Activated T-cell treated with anti-CD3 and anti-CD28 coated beads, Interleukin-2, amount 50 U/mL, for 4 hours (primary cell): Measurements from ENCODE around the gene DMPK. TPM values are rescaled to one million over a fixed set of nuclear protein-coding genes. Genes with fewer than 3 reads are reported as not detected.
"Not testable (repeated sequence)": the region's sequence is repeated elsewhere in the genome, so short reads cannot be mapped to it uniquely, and the experiment has no call there.

Experiments used
- ATAC-seq, 2 donors: fragments of 200-7000 bp; cut with Tn5 transposase; one replicate each; pipeline ENCODE4 v1.10.0; 2021
- DNase-seq: peaks from one replicate; pipeline ENCODE4 v3.0.0-alpha.2; 2020
- H3K27me3 Mint-ChIP-seq: one replicate; pipeline ENCODE4 v1.8.0; 2021; ENCODE audit warnings: low read depth, mixed read lengths
- H3K36me3 Mint-ChIP-seq: one replicate; pipeline ENCODE4 v1.8.0; 2022; ENCODE audit warnings: mixed read lengths; ENCODE audit not compliant: insufficient read depth
- H3K4me1 Mint-ChIP-seq: one replicate; pipeline ENCODE4 v1.8.0; 2021; ENCODE audit warnings: low read depth, mixed read lengths
- H3K4me3 Mint-ChIP-seq: one replicate; pipeline ENCODE4 v1.8.0; 2021; ENCODE audit warnings: mild to moderate bottlenecking, moderate library complexity, mixed read lengths
- H3K9me3 Mint-ChIP-seq: one replicate; pipeline ENCODE4 v1.8.0; 2021; ENCODE audit warnings: mixed read lengths
- total RNA-seq, 3 donors: library from RNA; stranded (reverse); gene quantifications; one replicate each; pipeline ENCODE4 v1.2.1, GENCODE V29; 2021

DMPK gene
- total RNA-seq, 3 donors from 2014 or later: 19.9 to 22.6 (median 21.1) TPM

- ATAC-seq: no peak
- Mint-ChIP-seq H3K27me3 (peaks cover 17% of the 10 kb centered on the region), H3K36me3 (no peaks in the 10 kb centered on the region), H3K4me1 (peaks cover 2% of the 10 kb centered on the region), H3K4me3 (no peak overlapping the region), H3K9me3 (no peaks in the 10 kb centered on the region)
- no peak for DNase-seq
Measured at GRCh38 chr19:45764475-45764874, 17.8 kb downstream of the DMPK start.

- no peak for DNase-seq
- Mint-ChIP-seq H3K9me3 (no peaks in the 10 kb centered on the region), H3K27me3 (peaks cover 17% of the 10 kb centered on the region), H3K4me3 (no peak overlapping the region), H3K36me3 (no peaks in the 10 kb centered on the region), H3K4me1 (no peaks in the 10 kb centered on the region)
- no peak for ATAC-seq
Measured at GRCh38 chr19:45763691-45764294, 18.5 kb downstream of the DMPK start.

GRCh38 chr19:45762870-45763631 lies 19.2 kb downstream of the DMPK start:
- H3K36me3 Mint-ChIP-seq: no peaks in the 10 kb centered on the region
- DNase-seq (no peak), ATAC-seq (no peak)
- no peaks in the 10 kb centered on the region for H3K9me3 Mint-ChIP-seq
- H3K4me1 Mint-ChIP-seq: no peaks in the 10 kb centered on the region
- peaks cover 17% of the 10 kb centered on the region for H3K27me3 Mint-ChIP-seq
- no peak overlapping the region for H3K4me3 Mint-ChIP-seq

- no peaks in the 10 kb centered on the region for H3K9me3 Mint-ChIP-seq
Measured at GRCh38 chr19:45761714-45762113, 20.6 kb downstream of the DMPK start.

GRCh38 chr19:45758921-45759320 lies 23.4 kb downstream of the DMPK start:
- DNase-seq (no peak), ATAC-seq (no peak)
- Mint-ChIP-seq H3K36me3 (no peaks in the 10 kb centered on the region), H3K27me3 (peaks cover 2% of the 10 kb centered on the region), H3K9me3 (no peaks in the 10 kb centered on the region), H3K4me3 (no peak overlapping the region), H3K4me1 (no peaks in the 10 kb centered on the region)

More at GRCh38 chr19:45761714-45762113, 20.6 kb downstream of the DMPK start:
- DNase-seq: no peak
- Mint-ChIP-seq H3K36me3 (no peaks in the 10 kb centered on the region), H3K4me3 (no peak overlapping the region), H3K4me1 (no peaks in the 10 kb centered on the region), H3K27me3 (peaks cover 17% of the 10 kb centered on the region)
- no peak for ATAC-seq

- DNase-seq: no peak
Measured at GRCh38 chr19:45757695-45758094, 24.6 kb downstream of the DMPK start.

GRCh38 chr19:45754323-45754722 lies 28.0 kb downstream of the DMPK start:
- Mint-ChIP-seq H3K4me3 (no peak overlapping the region), H3K4me1 (no peaks in the 10 kb centered on the region), H3K9me3 (no peaks in the 10 kb centered on the region), H3K27me3 (no peaks in the 10 kb centered on the region), H3K36me3 (no peaks in the 10 kb centered on the region)
- no peak for DNase-seq
- no peak for ATAC-seq

More at GRCh38 chr19:45757695-45758094, 24.6 kb downstream of the DMPK start:
- Mint-ChIP-seq H3K9me3 (no peaks in the 10 kb centered on the region), H3K36me3 (no peaks in the 10 kb centered on the region), H3K4me3 (no peak overlapping the region), H3K27me3 (peaks cover 2% of the 10 kb centered on the region), H3K4me1 (no peaks in the 10 kb centered on the region)
- ATAC-seq: no peak

- no peaks in the 10 kb centered on the region for H3K36me3 Mint-ChIP-seq
- DNase-seq (no peak), ATAC-seq (no peak)
- no peaks in the 10 kb centered on the region for H3K9me3 Mint-ChIP-seq
- no peaks in the 10 kb centered on the region for H3K4me1 Mint-ChIP-seq
- no peaks in the 10 kb centered on the region for H3K27me3 Mint-ChIP-seq
- no peak overlapping the region for H3K4me3 Mint-ChIP-seq
Measured at GRCh38 chr19:45753548-45753947, 28.7 kb downstream of the DMPK start.

GRCh38 chr19:45752639-45753038 lies 29.7 kb downstream of the DMPK start:
- no peaks in the 10 kb centered on the region for H3K36me3 Mint-ChIP-seq
- no peak for ATAC-seq
- no peaks in the 10 kb centered on the region for H3K9me3 Mint-ChIP-seq
- no peaks in the 10 kb centered on the region for H3K4me1 Mint-ChIP-seq
- H3K27me3 Mint-ChIP-seq: no peaks in the 10 kb centered on the region
- no peak overlapping the region for H3K4me3 Mint-ChIP-seq
- DNase-seq: no peak

GRCh38 chr19:45751483-45751882 lies 30.8 kb downstream of the DMPK start:
- not testable (repeated sequence) for ATAC-seq, H3K9me3 Mint-ChIP-seq, H3K36me3 Mint-ChIP-seq, H3K4me3 Mint-ChIP-seq, H3K4me1 Mint-ChIP-seq, H3K27me3 Mint-ChIP-seq, DNase-seq

- H3K36me3 Mint-ChIP-seq: no peaks in the 10 kb centered on the region
- no peaks in the 10 kb centered on the region for H3K9me3 Mint-ChIP-seq
- H3K4me3 Mint-ChIP-seq: no peak overlapping the region
- peaks cover 10% of the 10 kb centered on the region for H3K27me3 Mint-ChIP-seq
- DNase-seq (no peak), ATAC-seq (no peak)
- H3K4me1 Mint-ChIP-seq: no peaks in the 10 kb centered on the region
Measured at GRCh38 chr19:45747513-45747912, 34.8 kb downstream of the DMPK start.

- no peak for DNase-seq
- Mint-ChIP-seq H3K27me3 (peaks cover 13% of the 10 kb centered on the region), H3K36me3 (no peaks in the 10 kb centered on the region), H3K4me3 (no peak overlapping the region), H3K4me1 (no peaks in the 10 kb centered on the region), H3K9me3 (no peaks in the 10 kb centered on the region)
- ATAC-seq: no peak
Measured at GRCh38 chr19:45746866-45747265, 35.4 kb downstream of the DMPK start.

GRCh38 chr19:45745606-45746005 lies 36.7 kb downstream of the DMPK start:
- H3K27me3 Mint-ChIP-seq: peaks cover 14% of the 10 kb centered on the region
- H3K4me3 Mint-ChIP-seq: no peak overlapping the region
- H3K36me3 Mint-ChIP-seq: no peaks in the 10 kb centered on the region
- ATAC-seq (no peak), DNase-seq (no peak)
- no peaks in the 10 kb centered on the region for H3K9me3 Mint-ChIP-seq
- no peaks in the 10 kb centered on the region for H3K4me1 Mint-ChIP-seq

GRCh38 chr19:45742969-45743368 lies 39.3 kb downstream of the DMPK start:
- no peak overlapping the region for H3K4me3 Mint-ChIP-seq

More at GRCh38 chr19:45742969-45743368, 39.3 kb downstream of the DMPK start:
- ATAC-seq (no peak), DNase-seq (no peak)
- H3K36me3 Mint-ChIP-seq: no peaks in the 10 kb centered on the region
- H3K4me1 Mint-ChIP-seq: no peaks in the 10 kb centered on the region
- H3K27me3 Mint-ChIP-seq: peaks cover 20% of the 10 kb centered on the region
- H3K9me3 Mint-ChIP-seq: no peaks in the 10 kb centered on the region
